ENCODE data around the gene DAW1.

DNA sequence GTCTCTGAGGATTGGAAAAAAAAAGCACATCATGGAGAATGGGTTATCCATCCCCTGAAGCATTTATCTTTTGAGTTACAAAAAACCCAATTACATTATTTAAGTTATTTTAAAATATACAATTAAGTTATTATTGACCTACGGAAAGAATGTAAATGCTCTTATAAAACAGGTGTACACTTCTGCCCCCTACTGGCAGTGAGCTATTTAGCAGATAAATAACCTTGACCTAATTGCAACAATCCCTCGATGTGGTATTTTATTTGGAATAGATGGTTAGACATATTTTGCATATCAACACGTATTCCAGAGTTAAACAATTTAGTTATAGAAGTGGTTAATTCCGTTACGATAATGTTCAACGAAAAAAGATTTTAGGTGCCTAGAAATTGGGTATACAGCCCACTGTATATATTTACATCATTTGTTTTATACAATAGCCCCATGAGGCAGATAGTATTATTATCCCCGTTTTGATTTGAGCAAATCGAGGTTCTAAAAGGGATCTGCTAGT lies 9.1 kb upstream of the DAW1 start:
- peak in 2 of 3 experiments; percentile 39 to 75 for TF ChIP-seq CTCF (IDR thresholded peaks at IDR 0.05)
- TF ChIP-seq POLR2A (IDR thresholded peaks at IDR 0.05) = no peak

Data from testis (tissue), 2 donors.